ENCODE results near the gene RADIL.
"Not testable (repeated sequence)": the region's sequence is repeated elsewhere in the genome, so short reads cannot be mapped to it uniquely, and the experiment has no call there.

RADIL gene, protein sequence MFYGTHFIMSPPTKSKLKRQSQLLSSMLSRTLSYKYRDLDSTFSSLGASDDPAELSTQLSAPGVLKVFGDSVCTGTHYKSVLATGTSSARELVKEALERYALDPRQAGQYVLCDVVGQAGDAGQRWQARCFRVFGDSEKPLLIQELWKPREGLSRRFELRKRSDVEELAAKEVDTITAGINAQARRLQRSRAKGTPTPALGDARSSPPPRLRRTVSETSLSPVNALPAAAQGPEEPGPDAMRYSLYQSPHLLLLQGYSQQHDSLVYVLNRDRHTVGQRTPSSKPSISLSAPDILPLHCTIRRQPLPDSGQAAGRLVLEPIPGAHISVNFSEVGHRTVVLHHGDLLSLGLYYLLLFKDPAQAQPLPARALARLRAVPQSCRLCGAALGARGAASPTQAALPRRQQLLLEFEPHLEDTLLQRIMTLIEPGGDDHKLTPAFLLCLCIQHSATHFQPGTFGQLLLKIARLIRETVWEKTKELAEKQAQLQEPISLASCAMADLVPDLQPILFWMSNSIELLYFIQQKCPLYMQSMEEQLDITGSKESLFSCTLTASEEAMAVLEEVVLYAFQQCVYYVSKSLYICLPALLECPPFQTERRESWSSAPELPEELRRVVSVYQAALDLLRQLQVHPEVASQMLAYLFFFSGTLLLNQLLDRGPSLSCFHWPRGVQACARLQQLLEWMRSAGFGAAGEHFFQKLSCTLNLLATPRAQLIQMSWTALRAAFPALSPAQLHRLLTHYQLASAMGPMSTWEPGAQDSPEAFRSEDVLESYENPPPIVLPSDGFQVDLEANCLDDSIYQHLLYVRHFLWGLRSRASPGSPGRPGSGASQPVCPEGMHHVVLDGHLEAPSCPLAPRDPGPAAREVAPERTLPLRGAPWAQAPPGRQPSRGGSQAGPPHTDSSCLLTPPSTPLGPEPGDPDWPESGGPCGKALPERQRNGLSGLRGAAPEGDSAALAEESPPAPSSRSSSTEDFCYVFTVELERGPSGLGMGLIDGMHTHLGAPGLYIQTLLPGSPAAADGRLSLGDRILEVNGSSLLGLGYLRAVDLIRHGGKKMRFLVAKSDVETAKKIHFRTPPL
- total RNA-seq, result 0 reads per million in 2 donors

DNA sequence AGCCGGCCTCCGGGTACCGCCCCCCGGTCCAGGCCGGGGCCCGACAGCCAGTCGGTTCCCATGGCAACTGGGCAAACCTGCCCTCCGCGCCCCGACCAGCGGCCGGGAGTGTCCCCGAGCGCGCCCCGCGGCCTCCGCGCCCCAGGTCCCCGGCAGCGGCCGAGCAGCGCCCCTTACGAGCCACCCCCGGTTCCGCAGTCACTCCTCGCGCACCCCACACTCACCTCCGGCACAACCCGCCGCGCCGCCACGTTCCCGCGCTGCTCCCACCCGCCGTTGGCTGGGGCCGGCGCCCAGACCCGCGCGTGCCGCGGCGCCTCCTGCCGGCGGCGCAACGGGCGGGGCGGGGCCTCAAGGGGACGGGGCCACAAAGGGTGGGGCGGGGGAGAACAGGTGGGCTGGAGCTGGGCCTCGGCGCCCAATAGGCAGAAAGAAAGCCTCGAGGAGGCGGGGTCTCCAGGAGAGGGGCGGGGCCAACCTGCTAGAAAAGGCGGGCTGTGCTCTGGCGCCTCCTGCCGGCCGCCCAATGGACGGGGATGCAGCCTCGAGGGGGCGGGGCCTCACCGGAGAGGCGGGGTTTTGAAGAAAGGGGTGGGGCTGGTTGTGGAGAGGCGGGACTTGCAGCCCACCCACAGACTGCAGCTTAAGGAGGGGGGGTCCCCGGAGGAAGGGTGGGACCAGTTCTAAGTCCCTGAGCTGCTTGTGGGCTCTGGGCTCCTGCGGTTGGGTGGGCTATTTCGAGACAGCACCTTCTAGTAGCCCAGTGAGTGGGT, at the start of gene RADIL:
RADIL (minus strand) TSS at position 345 of the 773 bp plus-strand sequence. CDS start 5,577 bp downstream, outside the sequence.
- peak; percentile 78 for DNase-seq

DNA sequence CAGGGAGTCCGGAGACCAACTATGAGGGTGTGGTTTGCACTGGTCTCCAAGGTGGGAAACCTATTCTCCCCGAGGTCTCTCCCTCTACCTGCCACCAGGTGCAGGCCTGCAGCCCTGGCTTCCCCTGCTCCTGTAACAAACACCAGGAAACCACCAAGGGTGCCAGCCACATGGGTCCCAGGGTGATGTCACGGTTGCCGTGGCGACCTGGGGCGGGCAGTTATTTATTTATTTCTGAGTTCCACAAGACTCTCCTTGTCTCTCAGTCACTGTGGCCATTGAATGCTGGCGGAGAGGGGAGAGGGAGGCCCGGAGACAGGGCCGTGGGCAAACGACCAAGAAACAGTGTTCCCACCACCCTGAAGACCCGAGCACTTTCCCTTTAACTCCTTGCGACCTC, 48.4 kb upstream of the RADIL start:
- DNase-seq, result no peak

DNA sequence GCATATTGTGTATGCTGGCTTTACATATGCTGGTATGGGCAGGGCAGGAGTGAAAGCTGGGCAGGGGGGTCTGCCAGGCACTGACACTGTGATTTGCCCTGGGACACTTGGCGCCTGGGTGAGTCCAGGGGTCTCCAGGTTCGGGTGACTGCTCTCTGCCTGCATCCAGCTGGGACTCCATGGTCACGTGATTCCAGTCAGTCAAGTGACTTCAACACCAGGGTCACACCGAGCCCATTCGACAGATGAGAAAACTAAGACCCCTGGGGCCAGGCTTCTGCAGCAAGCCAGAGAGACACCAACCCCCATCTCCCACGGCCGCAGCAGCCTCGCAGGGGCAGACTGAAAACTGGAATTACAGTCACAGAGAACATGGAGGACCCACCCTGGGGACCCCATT, 45.5 kb upstream of the RADIL start:
- no peak for DNase-seq

DNA sequence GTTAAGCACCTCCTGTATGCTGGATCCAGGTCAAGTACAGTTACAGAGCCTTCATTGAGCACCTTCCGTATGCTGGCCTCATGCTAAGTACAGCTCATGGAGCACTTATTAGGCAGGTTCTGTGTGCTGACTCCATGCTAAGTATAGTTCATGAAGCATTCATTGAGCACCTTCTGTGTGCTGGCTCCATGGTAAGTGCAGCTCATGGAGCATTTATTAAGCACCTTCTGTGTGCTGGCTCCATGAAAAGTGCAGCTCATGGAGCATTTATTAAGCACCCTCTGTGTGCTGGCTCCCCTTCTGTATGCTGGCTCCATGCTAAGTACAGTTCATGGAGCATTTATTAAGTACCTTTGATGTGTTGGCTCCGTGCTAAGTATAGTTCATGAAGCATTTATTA, 44.9 kb upstream of the RADIL start:
- DNase-seq, result no peak

DNA sequence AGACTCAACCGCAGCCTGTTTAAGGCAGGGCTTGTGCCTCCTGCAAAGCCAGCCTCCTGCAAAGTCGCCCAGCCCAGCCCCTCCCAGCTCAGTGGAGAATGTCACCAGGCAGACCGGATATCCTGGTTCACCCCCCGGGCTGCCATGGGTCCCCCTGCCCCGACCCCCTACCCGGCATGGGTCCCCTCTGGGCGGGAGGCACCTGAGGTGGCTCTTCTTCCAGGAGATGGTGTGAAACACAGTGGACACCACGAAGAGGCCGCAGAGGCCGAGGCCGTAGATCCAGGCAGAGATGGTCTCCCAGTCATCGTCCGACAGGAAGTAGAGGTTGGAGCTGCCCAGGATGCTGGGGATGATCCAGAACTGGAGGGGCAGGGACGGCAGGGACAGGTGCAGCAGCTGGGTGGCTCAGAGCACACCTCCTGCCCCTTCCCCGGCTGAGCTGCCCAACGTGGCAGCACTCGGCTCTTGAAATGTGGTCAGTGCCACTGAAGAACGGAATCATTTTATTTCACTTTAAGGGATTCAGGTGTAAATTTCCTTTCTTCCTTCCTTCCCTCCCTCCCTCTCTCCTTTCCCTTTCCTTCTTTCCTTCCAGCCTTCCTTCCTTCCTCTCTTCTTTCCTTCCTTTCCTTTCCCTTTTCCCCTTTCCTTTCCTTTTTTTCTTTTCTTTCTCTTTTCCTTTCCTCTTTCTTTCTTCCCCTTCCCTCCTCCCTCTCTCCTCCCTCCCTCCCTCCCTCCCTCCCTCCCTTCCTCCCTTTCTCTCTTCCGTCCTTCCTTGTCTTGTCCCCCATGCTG, 36.7 kb upstream of the RADIL start:
- no peak for DNase-seq

DNA sequence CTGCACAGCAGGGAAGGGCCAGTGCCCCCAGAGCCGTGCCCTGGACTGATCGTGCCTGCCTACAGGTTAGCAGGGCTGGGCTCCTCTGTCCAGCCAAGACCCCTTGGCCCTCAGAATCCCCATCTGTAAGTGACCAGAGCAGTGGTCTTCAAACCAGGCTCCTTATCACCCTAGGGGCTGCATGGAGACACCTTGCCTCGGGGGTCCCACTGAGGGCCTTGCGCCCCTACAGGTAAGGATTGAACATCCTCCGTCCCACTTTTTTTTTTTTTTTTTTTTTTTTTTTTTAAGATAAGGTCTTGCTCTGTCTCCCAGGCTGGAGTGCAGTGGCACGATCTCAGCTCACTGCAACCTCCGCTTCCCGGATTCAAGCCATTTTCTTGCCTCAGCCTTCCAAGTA, 32.6 kb upstream of the RADIL start:
- no peak for DNase-seq

DNA sequence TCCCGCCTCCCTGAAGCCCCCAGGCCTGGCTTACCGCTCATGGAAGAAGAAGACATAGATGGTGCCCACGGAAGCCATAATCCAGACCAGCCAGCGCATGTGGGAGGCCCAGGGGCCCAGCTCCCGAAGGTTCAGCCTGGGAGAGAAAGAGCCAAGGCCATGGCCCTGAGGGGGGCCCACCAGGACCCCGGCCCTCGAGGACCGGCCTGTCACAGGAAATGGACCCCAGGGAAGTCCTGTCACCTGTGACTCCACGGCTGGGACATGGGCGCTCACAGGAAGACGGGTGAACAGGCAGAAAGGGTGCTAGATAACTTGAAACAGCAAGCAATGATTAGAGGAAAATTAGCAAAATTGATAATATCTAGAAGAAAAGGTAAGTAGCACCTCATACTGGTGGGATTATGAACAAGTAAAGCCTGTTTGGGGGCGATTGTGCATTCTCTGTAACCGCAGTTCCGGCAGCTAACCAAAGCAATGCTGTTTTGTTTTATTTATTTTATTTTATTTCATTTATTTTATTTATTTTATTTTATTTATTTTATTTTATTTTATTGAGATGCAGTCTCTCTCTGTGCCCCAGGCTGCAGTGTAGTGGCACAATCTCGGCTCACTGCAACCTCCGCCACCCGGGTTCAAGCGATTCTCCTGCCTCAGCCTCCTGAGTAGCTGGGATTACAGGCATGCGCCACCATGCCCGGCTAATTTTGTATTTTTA, 27.8 kb upstream of the RADIL start:
- DNase-seq, result no peak

DNA sequence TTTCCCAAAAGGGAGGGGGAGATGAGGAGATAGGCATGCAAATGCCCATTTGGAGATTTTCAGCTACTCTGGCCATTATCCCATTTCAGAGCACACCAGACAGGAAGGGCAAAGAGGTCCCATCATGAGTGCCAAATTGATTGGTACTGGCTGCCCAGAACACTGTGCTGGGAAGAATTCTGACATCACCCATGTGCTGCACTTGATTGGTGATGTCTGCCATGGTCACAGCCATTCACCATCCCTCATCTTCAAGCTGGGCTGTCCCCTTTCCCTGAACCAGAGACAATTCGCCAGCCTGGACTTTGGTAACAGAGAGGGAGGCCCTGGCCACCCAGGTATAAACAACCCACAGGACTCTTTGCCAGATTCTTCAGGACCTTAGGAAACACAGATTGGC, 23.2 kb upstream of the RADIL start:
- no peak for DNase-seq

DNA sequence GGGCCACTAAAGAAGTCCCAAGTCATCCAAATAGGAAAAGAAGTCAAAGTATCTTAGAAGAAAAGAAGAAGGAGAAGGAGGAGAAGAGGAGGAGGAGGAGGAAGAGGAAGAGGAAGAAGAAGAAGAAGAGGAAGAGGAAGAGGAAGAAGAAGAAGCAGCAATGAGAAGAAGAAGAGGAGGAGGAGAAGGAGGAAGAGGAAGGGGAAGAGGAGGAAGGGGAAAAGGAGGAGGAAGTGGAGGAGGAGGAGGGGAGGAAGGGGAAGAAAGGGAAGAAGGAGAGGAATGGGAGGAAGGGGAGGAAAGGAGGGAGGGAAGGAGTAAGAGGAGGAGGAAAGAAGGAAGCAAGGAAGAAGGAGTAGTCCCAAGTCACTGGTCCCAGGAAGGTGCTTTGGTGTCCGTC, 21.7 kb upstream of the RADIL start:
- DNase-seq, result no peak

DNA sequence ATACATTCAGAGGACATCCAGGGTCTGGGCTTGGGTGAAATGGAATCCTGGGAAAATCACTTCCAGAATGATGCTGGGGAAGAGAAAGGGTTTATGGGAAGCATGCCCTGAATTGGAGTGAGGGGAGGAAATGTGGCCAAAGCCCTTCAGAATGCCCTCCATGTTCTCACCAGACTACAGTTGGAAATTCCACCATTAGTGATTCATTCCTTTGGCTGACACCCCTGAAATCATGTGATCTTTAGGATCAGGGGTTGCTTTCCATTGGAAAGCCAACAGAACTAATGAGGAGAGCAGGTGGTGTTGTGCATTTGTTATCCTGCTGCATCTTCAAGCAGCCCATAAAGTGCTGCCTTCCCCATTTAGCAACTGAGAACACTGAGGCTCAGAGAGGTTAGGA, 20.8 kb upstream of the RADIL start:
- no peak for DNase-seq

DNA sequence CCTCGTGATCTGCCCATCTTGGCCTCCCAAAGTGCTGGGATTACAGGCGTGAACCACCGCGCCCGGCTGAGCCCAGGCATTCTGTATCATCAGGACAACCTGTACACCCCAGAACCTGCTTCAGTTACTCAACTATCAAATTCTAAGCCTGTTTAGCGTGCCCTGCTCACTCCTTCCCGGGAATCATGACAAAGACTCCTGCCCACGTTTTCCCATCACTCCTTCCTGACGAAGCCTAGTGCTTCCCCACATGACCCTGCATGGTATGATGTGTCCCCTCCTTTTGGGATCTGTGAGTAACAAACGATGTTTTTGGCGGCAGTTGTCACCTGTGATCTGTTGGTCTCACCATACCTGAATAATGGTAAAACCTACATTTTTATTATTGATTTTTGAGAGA, 12.2 kb upstream of the RADIL start:
- DNase-seq, result no peak

DNA sequence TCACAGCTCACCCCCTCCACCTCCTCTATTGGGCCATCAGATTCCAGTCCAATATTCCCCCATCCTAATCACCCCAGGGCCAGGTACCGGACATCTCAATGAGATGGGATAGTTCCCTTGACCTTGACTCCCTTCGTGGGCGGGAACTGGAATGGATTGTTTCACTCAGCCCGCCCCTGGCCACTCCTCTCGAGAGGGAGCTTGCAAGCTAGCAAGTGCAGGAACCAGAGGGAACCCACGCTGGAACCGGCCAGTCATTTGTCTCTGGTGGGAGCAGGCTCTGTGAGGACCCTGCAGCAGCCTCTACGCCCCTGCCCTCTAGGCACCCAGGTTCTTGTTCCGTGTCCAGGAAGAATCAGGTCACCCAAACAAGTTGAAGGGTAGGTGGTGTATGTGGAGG, 11.0 kb upstream of the RADIL start:
- DNase-seq, result no peak

DNA sequence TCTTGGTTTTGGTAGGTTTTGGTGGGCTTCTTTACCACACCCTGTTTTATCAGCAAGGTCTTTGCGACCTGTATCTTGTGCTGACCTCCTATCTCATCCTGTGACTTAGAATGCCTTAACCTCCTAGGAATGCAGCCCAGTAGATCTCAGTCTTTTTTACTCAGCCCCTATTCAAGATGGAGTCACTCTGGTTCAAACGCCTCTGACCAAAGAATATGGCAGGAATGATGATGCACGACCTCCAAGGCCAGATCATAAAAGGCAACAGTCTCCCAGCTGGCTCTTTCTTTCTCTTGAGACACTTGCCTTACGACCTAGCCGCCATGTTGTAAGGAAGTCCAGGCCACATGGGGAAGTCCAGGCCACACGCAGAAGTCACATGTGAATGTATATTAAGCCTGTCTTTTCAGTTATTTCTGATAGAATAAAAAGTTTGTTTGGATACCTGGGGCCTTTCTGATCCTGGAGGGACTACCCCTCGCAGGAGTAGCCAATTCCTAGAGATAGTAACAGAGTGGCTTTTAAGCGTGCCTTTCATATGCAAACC, 10.5 kb upstream of the RADIL start:
- DNase-seq, result no peak

DNA sequence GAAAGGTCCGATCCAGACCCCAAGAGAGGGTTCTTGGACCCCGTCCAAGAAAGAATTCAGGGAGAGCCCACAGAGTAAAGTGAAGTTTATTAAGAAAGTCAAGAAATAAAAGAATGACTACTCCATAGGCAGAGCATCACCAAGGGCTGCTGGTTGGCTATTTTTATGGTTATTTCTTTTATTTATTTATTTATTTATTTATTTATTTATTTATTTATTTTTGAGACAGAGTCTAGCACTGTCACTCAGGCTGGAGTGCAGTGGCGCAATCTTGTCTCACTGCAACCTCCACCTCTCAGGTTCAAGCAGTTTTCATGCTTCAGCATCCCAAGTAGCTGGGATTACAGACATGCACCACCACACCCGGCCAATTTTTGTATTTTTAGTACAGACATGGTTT, 9.7 kb upstream of the RADIL start:
- DNase-seq, result not testable (repeated sequence)

DNA sequence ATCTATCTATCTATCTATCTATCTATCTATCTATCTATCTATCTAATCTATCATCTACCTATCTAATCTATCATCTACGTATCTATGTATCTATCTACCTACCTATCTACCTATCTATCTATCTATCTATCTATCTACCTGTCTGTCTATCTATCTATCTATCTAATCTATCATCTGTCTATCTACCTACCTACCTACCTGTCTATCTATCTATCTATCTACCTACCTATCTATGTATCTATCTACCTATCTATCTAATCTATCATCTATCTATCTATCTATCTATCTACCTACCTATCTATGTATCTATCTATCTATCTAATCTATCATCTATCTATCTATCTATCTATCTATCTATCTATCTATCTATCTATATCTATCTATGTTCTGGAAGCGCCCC, 8.0 kb upstream of the RADIL start:
- DNase-seq, result not testable (repeated sequence)

DNA sequence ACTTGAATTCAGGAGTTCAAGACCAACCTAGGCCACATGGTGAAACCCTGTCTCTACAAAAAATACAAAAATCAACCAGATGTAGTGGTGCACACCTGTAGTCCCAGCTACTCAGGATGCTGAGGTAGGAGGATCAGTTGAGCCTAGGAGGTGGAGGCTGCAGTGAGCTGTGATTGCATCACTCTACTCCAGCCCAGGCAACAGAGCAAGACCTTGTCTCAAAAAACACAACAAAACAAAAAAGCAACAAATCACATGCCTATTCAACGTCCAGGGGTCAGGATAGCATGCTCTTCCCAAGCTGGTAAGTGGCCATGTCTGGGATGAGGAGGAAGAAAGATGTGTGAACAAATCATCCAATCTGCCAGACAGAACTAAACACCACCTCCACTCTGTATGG, 6.2 kb upstream of the RADIL start:
- no peak for DNase-seq

DNA sequence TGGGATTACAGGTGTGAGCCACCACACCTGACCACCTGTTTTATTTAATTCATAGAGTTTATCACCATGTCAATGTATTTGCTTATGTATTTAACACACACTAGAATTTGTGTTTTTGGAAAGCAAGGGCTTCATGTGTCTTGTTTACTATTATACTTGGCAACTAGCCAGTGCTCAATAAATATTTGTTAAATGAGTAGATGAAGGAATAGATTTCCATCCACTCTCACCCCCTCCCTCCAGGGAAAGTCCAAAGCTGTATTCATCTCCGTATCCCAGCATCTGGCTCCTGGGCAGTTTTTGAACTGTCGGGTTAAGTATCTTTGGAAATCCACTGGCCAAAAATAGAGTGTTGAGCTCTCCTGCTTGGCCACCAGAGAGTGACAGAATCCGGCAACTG, 4.6 kb upstream of the RADIL start:
- no peak for DNase-seq

DNA sequence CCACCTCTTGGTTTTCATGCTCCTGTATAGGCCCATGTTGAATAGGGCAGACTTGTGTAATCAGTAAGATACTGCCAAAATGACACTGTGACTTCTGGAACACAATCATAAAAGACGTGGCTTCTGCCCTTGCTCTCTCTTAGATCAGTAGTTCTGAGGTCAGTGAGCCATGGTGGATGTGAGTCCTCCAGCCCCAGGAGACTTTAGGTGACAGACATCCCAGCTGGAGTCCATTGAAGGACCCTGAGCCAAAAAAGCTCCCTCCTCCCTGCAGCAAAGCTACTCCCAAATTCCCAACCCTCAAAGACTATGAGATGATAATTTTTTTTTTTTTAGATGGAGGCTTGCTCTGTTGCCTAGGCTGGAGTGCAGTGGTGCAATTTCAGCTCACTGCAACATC, 3.2 kb upstream of the RADIL start:
- no peak for DNase-seq

DNA sequence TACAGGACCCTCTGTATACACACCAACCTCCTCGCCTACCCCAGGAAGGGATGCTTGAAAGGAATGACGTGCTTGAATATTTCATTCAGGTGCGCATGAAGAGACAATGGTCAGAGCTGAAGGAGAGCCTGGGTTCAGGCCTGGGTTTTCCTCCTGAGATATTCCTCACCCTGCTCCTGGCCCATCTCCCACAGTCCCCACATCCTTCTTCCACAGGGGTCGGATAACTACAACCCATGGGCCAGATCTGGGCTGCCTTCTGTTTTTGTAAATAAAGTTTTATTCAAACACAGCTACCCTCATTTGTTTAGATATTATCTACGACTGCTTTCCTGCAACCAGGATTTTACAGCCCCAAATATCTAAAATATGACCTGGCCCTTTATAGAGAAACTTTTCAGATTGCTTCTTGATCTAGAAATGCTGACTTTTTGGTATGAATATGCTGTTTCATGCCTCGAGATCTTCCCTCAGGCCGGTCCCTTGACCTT, 1.8 kb upstream of the RADIL start:
- no peak for DNase-seq

DNA sequence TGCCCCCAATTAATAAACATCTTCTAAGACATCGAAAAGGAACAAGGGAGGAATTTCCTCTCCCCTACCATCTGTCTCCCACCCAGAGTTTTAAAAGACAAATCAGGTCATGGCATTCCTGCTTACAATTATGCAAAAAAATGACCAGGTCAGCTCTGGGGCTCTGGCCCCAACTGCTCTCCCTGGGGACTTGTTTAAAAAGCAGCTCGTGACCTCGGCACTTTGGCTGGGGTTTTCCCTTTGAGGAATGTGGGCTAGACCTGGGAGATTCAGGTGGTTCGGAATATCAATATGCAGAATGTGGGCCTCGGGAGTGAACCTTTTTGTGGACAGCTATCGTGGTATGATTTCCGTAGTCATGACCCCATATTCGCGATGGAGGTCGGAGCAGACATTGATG, 648 bp upstream of the RADIL start:
- DNase-seq, result no peak

DNA sequence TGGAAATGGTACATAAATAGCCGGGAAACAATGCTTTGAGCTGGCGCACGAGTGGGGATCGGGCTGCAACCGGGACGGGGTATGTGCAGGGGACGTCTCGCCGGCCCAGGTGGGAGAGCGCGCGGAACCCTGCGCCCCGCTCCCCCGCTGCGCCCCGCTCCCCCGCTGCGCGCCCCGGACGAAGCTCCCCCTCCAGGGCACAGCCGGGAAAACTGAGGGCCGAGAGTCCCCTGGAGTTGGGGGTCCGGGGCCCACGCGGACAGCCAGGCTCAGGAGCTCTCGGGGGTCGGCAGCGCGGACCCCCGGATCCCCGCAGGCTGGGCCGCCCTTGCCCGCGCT, 514 bp downstream of the RADIL start:
- DNase-seq, result no peak

All from T-helper 9 cell (primary cell).